Osteocyte (in vitro differentiated cells): ENCODE results near the gene PLCG1. TPM values are rescaled to one million over a fixed set of nuclear protein-coding genes. Genes with fewer than 3 reads are reported as not detected.

Experiments
- DNase-seq: peaks from one replicate; pipeline ENCODE4 v3.0.0; 2021; ENCODE audit warnings: mixed read lengths; ENCODE audit not compliant: unreplicated experiment; ENCODE audit errors: extremely low spot score
- H3K27ac Mint-ChIP-seq: one replicate; pipeline ENCODE4 v1.8.0; 2021; ENCODE audit warnings: mild to moderate bottlenecking, mixed read lengths; ENCODE audit not compliant: unreplicated experiment
- H3K27me3 Mint-ChIP-seq: one replicate; pipeline ENCODE4 v1.8.0; 2021; ENCODE audit warnings: mixed read lengths; ENCODE audit not compliant: unreplicated experiment
- H3K36me3 Mint-ChIP-seq: one replicate; pipeline ENCODE4 v1.8.0; 2021; ENCODE audit warnings: mixed read lengths; ENCODE audit not compliant: unreplicated experiment
- H3K4me1 Mint-ChIP-seq: one replicate; pipeline ENCODE4 v1.8.0; 2021; ENCODE audit warnings: mixed read lengths; ENCODE audit not compliant: unreplicated experiment
- H3K4me3 Mint-ChIP-seq: one replicate; pipeline ENCODE4 v1.8.0; 2021; ENCODE audit warnings: mild to moderate bottlenecking, moderate library complexity, mixed read lengths; ENCODE audit not compliant: unreplicated experiment
- H3K9me3 Mint-ChIP-seq: one replicate; pipeline ENCODE4 v1.8.0; 2021; ENCODE audit warnings: mixed read lengths; ENCODE audit not compliant: unreplicated experiment
- total RNA-seq: library from RNA; stranded (reverse); gene quantifications from 2 replicates; pipeline ENCODE4 v1.2.1, GENCODE V29; 2021
- TF ChIP-seq, protein P1 (sequence below): fragments of 200-600 bp; sonication (generic); IDR thresholded peaks from 2 replicates; pipeline ENCODE4 v1.5.0; 2021; ENCODE audit warnings: antibody characterized with exemption, mild to moderate bottlenecking, moderate library complexity

Gene PLCG1
- total RNA-seq, 1 donor from 2014 or later, result 179 TPM

DNA sequence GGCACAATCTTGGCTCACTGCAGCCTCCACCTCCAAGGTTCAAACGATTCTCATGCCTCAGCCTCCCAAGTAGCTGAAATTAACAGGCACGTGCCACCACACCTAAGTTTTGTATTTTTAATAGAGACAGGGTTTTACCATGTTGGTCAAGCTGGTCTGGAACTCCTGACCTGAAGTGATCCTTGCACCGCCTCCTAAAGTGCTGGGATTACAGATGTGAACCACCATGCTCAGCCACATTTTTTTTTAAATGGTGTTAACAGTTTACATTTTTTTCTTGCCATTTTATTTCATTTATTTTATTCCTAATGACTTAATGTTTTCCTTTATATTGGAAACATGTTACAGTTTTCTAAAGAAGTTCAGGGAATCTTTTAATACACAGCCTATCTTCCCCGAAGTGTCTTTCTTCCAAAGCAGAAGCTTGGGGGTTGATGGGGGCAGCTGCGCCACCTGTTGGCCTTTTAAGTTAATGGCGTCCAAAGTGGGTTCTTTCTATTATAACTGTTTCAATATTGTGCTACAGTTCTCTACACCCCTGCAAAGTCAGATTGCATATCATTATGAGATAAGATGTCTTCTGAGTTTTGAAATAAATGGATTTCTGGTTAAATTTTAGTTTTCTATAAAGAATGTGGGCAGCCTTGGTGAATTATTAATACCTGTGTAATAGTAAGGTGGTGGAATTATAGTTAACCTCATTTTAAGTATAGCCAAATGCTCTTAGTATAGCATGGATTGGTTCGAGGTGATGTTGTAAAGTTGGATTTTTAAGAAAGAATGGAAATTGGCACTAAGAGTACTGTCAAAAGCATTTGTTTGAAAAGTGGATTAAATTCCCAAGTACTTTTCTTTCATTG lies 42.0 kb upstream of the PLCG1 start:
- no peak for DNase-seq
- Mint-ChIP-seq H3K27me3 (no peaks in the 10 kb centered on the region), H3K9me3 (no peaks in the 10 kb centered on the region), H3K4me1 (peaks cover 13% of the 10 kb centered on the region), H3K4me3 (no peak overlapping the region), H3K27ac (no peak overlapping the region), H3K36me3 (peaks cover 52% of the 10 kb centered on the region)
- TF ChIP-seq, protein P1, sequence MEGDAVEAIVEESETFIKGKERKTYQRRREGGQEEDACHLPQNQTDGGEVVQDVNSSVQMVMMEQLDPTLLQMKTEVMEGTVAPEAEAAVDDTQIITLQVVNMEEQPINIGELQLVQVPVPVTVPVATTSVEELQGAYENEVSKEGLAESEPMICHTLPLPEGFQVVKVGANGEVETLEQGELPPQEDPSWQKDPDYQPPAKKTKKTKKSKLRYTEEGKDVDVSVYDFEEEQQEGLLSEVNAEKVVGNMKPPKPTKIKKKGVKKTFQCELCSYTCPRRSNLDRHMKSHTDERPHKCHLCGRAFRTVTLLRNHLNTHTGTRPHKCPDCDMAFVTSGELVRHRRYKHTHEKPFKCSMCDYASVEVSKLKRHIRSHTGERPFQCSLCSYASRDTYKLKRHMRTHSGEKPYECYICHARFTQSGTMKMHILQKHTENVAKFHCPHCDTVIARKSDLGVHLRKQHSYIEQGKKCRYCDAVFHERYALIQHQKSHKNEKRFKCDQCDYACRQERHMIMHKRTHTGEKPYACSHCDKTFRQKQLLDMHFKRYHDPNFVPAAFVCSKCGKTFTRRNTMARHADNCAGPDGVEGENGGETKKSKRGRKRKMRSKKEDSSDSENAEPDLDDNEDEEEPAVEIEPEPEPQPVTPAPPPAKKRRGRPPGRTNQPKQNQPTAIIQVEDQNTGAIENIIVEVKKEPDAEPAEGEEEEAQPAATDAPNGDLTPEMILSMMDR, result peak; percentile 90

DNA sequence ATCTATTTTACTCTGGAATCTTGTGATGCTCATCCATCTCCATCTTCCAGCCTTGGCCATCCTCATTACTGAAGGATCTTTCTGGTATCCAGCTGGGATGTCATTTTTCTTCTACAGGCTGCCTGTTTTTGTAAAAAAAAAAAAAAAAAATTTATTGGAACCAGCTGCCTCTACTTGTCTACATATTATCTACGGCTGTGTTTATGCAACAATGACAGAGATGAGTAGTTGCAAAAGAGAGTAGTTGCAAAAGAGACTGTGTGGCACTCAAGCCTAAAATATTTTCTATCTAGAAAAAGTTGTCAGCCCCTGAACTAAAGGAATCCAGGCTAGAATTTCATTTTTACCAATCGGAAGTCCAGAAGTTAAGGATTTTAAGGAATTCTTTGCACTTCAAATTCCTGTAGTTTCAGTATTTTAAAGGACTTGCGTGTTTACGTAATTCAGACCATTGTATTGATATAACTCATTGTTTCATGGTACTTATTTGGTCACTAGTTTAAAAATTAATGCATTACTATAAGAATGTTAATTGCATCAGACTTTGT lies 38.6 kb upstream of the PLCG1 start:
- TF ChIP-seq, protein P1, result no peak
- Mint-ChIP-seq H3K27ac (no peak overlapping the region), H3K9me3 (no peaks in the 10 kb centered on the region), H3K4me3 (no peak overlapping the region), H3K36me3 (peaks cover 56% of the 10 kb centered on the region), H3K27me3 (no peaks in the 10 kb centered on the region), H3K4me1 (peaks cover 13% of the 10 kb centered on the region)
- DNase-seq, result no peak

DNA sequence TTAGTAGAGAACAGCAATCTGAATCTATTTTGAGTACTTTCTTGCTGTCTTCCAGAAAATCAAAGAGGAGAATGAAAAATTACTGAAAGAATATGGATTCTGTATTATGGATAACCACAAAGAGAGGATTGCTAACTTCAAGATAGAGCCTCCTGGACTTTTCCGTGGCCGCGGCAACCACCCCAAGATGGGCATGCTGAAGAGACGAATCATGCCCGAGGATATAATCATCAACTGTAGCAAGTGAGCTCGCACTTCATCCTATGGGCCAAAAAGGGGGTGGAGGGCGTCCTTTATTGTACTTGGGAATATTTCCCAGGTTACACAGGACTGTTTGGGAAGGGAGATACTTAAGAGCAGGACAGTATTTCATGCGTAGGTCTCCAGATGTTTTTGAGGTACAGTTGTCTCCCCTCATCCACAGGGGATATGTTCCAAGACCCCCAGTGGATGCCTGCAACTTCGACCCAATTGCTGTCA lies 37.3 kb upstream of the PLCG1 start:
- Mint-ChIP-seq H3K4me1 (peaks cover 13% of the 10 kb centered on the region), H3K27me3 (no peaks in the 10 kb centered on the region), H3K27ac (no peak overlapping the region), H3K36me3 (peaks cover 65% of the 10 kb centered on the region), H3K4me3 (no peak overlapping the region), H3K9me3 (no peaks in the 10 kb centered on the region)
- TF ChIP-seq, protein P1, result no peak
- DNase-seq, result no peak

DNA sequence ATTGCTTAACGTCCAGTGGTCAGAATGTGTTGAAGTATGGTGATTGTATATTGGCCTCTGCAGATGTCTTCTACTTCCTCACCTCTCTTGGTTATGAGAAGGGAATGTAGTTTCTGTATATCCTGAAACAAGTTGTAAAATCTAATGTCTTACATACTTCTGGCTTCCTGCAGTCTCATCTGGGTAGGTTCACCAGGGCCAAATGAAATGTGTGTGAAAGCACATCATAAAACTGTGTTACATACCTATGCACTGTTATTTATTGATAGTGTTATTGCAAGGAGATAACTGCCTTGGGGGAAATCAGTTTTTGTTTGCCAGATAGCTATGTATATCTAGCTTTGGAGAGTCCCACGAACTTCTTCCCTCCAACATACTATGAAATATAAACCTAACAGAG lies 35.7 kb upstream of the PLCG1 start:
- no peak for DNase-seq
- Mint-ChIP-seq H3K9me3 (no peaks in the 10 kb centered on the region), H3K4me3 (no peak overlapping the region), H3K27me3 (no peaks in the 10 kb centered on the region), H3K36me3 (peaks cover 63% of the 10 kb centered on the region), H3K27ac (no peak overlapping the region), H3K4me1 (peaks cover 11% of the 10 kb centered on the region)
- TF ChIP-seq, protein P1, result no peak

DNA sequence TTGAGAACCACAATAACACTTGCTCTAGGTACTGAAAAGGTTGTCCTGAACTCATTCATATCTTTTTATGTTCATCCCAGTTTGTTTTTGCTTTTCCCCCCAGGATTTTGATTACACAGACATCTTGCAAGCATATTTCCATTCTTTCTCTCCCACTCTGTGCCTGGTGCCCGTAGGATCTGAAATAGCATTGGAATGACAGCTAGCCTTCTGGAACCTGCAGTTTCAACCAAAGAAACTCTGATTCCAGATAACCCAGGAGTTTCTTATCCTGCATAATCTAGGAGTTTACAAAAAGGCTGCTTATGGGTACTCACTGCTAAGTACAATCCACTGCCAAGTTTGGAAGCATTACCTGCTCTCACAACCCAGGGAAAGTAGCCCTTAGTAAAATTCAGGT lies 28.8 kb upstream of the PLCG1 start:
- Mint-ChIP-seq H3K9me3 (no peaks in the 10 kb centered on the region), H3K27me3 (no peaks in the 10 kb centered on the region), H3K4me1 (peaks cover 10% of the 10 kb centered on the region), H3K27ac (no peak overlapping the region), H3K4me3 (no peak overlapping the region), H3K36me3 (peaks cover 51% of the 10 kb centered on the region)
- no peak for DNase-seq
- TF ChIP-seq, protein P1, result no peak
